MM.1S (cell line): Measurements from ENCODE around the gene BOK.
"Not testable (repeated sequence)": the region's sequence is repeated elsewhere in the genome, so short reads cannot be mapped to it uniquely, and the experiment has no call there.

Source experiments
- DNase-seq: peaks from one replicate; pipeline ENCODE4 v3.0.0-alpha.2; 2015
- H2AFZ ChIP-seq: fragments of 300-600 bp; sonication (generic); 2 replicates; pipeline ENCODE4 v1.6.0; 2016; ENCODE audit warnings: antibody characterized with exemption, low read length
- H3F3A ChIP-seq: fragments of 300-600 bp; sonication (generic); 2 replicates; pipeline ENCODE4 v1.6.1; 2016; ENCODE audit warnings: mild to moderate bottlenecking, antibody characterized with exemption, low read length, moderate library complexity, mixed read lengths; ENCODE audit not compliant: insufficient read depth
- H3K27ac ChIP-seq: fragments of 300-600 bp; sonication (generic); 2 replicates; pipeline ENCODE4 v1.5.1; 2016; ENCODE audit warnings: mild to moderate bottlenecking, low read length
- H3K27me3 ChIP-seq: fragments of 300-600 bp; sonication (generic); replicated peaks from 2 replicates; pipeline ENCODE4 v1.6.0; 2016; ENCODE audit warnings: low read length; ENCODE audit not compliant: insufficient read depth
- H3K36me3 ChIP-seq: fragments of 300-600 bp; sonication (generic); replicated peaks from 2 replicates; pipeline ENCODE4 v1.6.1; 2016; ENCODE audit warnings: mild to moderate bottlenecking, low read length, mixed read lengths; ENCODE audit not compliant: insufficient read depth
- H3K4me1 ChIP-seq: fragments of 300-600 bp; sonication (generic); 2 replicates; pipeline ENCODE4 v1.6.1; 2016; ENCODE audit warnings: low read length, mixed read lengths
- H3K4me2 ChIP-seq: fragments of 300-600 bp; sonication (generic); 2 replicates; pipeline ENCODE4 v1.6.0; 2016; ENCODE audit warnings: low read depth, low read length
- H3K4me3 ChIP-seq: fragments of 300-600 bp; sonication (generic); 2 replicates; pipeline ENCODE4 v1.5.1; 2016; ENCODE audit warnings: low read length, mixed read lengths
- H3K79me2 ChIP-seq: fragments of 300-600 bp; sonication (generic); 2 replicates; pipeline ENCODE4 v1.6.1; 2016; ENCODE audit warnings: mixed run types, low read length, mixed read lengths
- H3K9ac ChIP-seq: fragments of 300-600 bp; sonication (generic); 2 replicates; pipeline ENCODE4 v1.6.1; 2016; ENCODE audit warnings: low read length, mixed read lengths
- H3K9me2 ChIP-seq: fragments of 300-600 bp; sonication (generic); replicated peaks from 2 replicates; pipeline ENCODE4 v1.6.1; 2016; ENCODE audit warnings: mild to moderate bottlenecking, low read length, mixed read lengths; ENCODE audit not compliant: insufficient read depth
- H3K9me3 ChIP-seq: fragments of 300-600 bp; sonication (generic); replicated peaks from 2 replicates; pipeline ENCODE4 v1.6.1; 2016; ENCODE audit warnings: mild to moderate bottlenecking, low read length, mixed read lengths; ENCODE audit not compliant: insufficient read depth
- H4K20me1 ChIP-seq: fragments of 300-600 bp; sonication (generic); 2 replicates; pipeline ENCODE4 v1.6.1; 2016; ENCODE audit warnings: mild to moderate bottlenecking, low read length, moderate library complexity, mixed read lengths; ENCODE audit not compliant: insufficient read depth
- EZH2 ChIP-seq: fragments of 300-600 bp; sonication (generic); optimal IDR thresholded peaks from 2 replicates; pipeline ENCODE3; 2017; ENCODE audit warnings: low read depth, mild to moderate bottlenecking, antibody characterized with exemption, low read length, mixed read lengths
- EZH2phosphoT487 ChIP-seq: fragments of 300-600 bp; sonication (generic); IDR thresholded peaks from 2 replicates; pipeline ENCODE4 v1.6.1; 2018; ENCODE audit warnings: antibody characterized with exemption, low read length
- TF ChIP-seq, protein P1 (sequence below): fragments of 300-600 bp; sonication (generic); IDR thresholded peaks from 2 replicates; pipeline ENCODE4 v1.5.1; 2016; ENCODE audit warnings: antibody characterized with exemption, low read length, mixed read lengths

Gene BOK

DNA sequence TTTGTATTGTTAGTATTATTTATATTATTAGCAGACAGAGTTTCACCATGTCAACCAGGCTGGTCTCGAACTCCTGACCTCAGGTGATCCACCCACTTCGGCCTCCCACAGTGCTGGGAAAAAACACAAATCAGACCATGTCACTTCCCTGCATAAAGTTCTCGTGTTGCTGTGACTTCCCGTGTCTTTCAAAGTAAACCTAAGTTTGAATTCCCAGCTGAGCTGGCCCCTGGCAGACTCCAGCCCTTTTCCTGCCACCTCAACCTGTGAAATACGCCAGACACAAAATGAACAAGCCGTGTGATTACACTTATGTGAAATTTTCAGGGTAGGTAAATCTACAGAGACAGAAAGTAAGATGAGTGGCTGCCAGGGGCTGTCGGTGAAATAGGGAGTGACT lies 7.9 kb downstream of the BOK start:
- H3K79me2 ChIP-seq: no peaks in the 10 kb centered on the region
- H2AFZ ChIP-seq: no peak overlapping the region
- TF ChIP-seq EZH2phosphoT487 (no peak), EZH2 (no peak)
- TF ChIP-seq, protein P1, sequence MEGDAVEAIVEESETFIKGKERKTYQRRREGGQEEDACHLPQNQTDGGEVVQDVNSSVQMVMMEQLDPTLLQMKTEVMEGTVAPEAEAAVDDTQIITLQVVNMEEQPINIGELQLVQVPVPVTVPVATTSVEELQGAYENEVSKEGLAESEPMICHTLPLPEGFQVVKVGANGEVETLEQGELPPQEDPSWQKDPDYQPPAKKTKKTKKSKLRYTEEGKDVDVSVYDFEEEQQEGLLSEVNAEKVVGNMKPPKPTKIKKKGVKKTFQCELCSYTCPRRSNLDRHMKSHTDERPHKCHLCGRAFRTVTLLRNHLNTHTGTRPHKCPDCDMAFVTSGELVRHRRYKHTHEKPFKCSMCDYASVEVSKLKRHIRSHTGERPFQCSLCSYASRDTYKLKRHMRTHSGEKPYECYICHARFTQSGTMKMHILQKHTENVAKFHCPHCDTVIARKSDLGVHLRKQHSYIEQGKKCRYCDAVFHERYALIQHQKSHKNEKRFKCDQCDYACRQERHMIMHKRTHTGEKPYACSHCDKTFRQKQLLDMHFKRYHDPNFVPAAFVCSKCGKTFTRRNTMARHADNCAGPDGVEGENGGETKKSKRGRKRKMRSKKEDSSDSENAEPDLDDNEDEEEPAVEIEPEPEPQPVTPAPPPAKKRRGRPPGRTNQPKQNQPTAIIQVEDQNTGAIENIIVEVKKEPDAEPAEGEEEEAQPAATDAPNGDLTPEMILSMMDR: no peak
- H3K27ac ChIP-seq: no peak overlapping the region
- no peaks in the 10 kb centered on the region for H4K20me1 ChIP-seq
- H3K4me1 ChIP-seq: no peaks in the 10 kb centered on the region
- H3K9me3 ChIP-seq: no peaks in the 10 kb centered on the region
- DNase-seq: no peak
- no peaks in the 10 kb centered on the region for H3K9me2 ChIP-seq
- no peak overlapping the region for H3K4me3 ChIP-seq
- peaks cover 18% of the 10 kb centered on the region for H3K27me3 ChIP-seq
- H3K4me2 ChIP-seq: no peak overlapping the region
- H3K36me3 ChIP-seq: no peaks in the 10 kb centered on the region
- H3K9ac ChIP-seq: no peak overlapping the region
- H3F3A ChIP-seq: no peaks in the 10 kb centered on the region

DNA sequence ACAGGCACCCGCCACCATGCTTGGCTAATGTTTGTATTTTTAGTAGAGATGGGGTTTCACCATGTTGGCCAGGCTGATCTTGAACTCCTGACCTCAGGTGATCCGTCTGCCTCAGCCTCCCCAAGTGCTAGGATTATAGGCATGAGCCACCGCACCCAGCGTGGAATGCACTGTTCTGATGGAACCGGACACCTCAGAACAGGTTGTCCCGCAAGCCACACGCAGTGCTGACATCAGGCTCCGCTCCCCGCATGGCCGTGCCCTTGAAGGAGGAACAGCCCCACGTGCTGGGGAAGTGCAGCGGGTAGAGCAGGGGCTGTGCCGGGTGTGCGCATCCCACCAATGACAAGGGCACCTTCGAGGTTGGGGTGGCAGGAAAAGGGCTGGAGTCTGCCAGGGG lies 8.7 kb downstream of the BOK start:
- not testable (repeated sequence) for H3K36me3 ChIP-seq, H3K4me3 ChIP-seq

DNA sequence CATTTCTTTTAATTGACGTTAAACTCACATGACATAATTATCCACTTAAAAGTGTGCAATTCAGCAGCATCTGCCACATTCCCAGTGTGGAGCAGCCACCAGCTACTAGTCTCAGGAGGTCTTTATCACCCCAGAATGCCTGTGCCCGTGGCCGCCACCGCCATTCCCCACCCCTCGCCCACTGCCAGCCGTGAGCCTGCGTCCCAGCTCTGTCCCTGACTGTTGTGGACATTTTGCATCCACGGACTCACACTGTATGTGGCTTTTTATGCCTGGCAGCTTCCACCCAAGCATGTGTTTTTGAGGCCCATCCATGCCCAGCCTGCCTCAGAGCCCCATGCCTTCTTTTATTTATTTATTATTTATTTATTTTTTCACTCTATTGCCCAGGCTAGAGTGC lies 9.2 kb downstream of the BOK start:
- no peak overlapping the region for H3K27ac ChIP-seq
- no peaks in the 10 kb centered on the region for H3K79me2 ChIP-seq
- H3K9me2 ChIP-seq: no peaks in the 10 kb centered on the region
- H4K20me1 ChIP-seq: no peaks in the 10 kb centered on the region
- no peaks in the 10 kb centered on the region for H3K4me1 ChIP-seq
- no peaks in the 10 kb centered on the region for H3K36me3 ChIP-seq
- no peak overlapping the region for H3K4me2 ChIP-seq
- H3K9ac ChIP-seq: no peak overlapping the region
- no peak overlapping the region for H2AFZ ChIP-seq
- no peaks in the 10 kb centered on the region for H3K9me3 ChIP-seq
- no peaks in the 10 kb centered on the region for H3F3A ChIP-seq
- peaks cover 6% of the 10 kb centered on the region for H3K27me3 ChIP-seq
- no peak for DNase-seq
- H3K4me3 ChIP-seq: no peak overlapping the region
- TF ChIP-seq EZH2 (no peak), EZH2phosphoT487 (no peak)
- TF ChIP-seq, protein P1: no peak

More for the DNA sequence above, 8.7 kb downstream of the BOK start:
- not testable (repeated sequence) for H3K9me3 ChIP-seq, DNase-seq, H4K20me1 ChIP-seq, H3F3A ChIP-seq, H3K9me2 ChIP-seq, H3K4me1 ChIP-seq, H3K27ac ChIP-seq, H3K79me2 ChIP-seq, H2AFZ ChIP-seq, H3K4me2 ChIP-seq, H3K9ac ChIP-seq
- peaks cover 12% of the 10 kb centered on the region for H3K27me3 ChIP-seq

DNA sequence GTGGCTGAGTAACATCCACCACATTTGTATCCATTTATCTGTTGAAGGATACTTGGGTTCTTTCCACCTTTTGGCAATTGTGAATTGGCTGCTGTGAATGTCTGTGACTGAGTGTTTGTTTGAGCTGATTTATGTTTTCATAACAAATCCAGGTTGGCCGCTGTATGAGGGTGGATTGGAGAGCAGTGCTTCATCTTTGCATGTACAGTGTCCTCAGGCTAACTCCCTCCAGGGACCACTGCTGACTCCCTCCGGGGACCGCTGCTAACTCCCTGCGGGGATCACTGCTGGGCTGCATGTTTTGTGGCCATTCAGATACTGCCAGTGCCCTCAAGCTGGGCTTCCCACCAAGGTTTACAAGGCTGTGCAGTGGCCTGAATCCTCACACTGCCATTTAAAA lies 10.2 kb downstream of the BOK start:
- no peaks in the 10 kb centered on the region for H3K36me3 ChIP-seq
- H3K9me2 ChIP-seq: no peaks in the 10 kb centered on the region
- no peak for TF ChIP-seq EZH2phosphoT487
- no peaks in the 10 kb centered on the region for H4K20me1 ChIP-seq
- no peak overlapping the region for H3K9ac ChIP-seq
- no peak for DNase-seq
- no peaks in the 10 kb centered on the region; the same call in 1 of the 2 replicates for H3K27me3 ChIP-seq
- H3F3A ChIP-seq: no peaks in the 10 kb centered on the region
- H3K27ac ChIP-seq: no peak overlapping the region
- H3K4me1 ChIP-seq: no peaks in the 10 kb centered on the region
- H3K4me2 ChIP-seq: no peak overlapping the region
- H2AFZ ChIP-seq: no peak overlapping the region
- H3K9me3 ChIP-seq: no peaks in the 10 kb centered on the region
- no peak overlapping the region for H3K4me3 ChIP-seq
- no peaks in the 10 kb centered on the region for H3K79me2 ChIP-seq
